Breast epithelium (tissue), 3 donors: Measurements from ENCODE around the gene ANKS1B.

Source experiments
- CTCF ChIP-seq, 3 donors: fragments of 450-650 bp; IDR thresholded peaks; one replicate each; pipeline ENCODE4 v1.5.1; 2016 to 2017; ENCODE audit warnings: antibody characterized with exemption in 3 of 3, mild to moderate bottlenecking in 3 of 3, moderate library complexity in 3 of 3
- POLR2A ChIP-seq: fragments of 450-650 bp; IDR thresholded peaks from one replicate; pipeline ENCODE4 v1.6.1; 2016; ENCODE audit warnings: antibody characterized with exemption, mild to moderate bottlenecking, moderate library complexity

GRCh38 chr12:98901189-98901588 is 1083.5 kb downstream of the ANKS1B start:
- TF ChIP-seq POLR2A (no peak), CTCF (IDR thresholded peaks at IDR 0.05) (no peak)
